Osteocyte (in vitro differentiated cells): Measurements from ENCODE around the gene CD207. TPM values are rescaled to one million over a fixed set of nuclear protein-coding genes. Genes with fewer than 3 reads are reported as not detected.

Source experiments
- DNase-seq: peaks from one replicate; pipeline ENCODE4 v3.0.0; 2021; ENCODE audit warnings: mixed read lengths; ENCODE audit not compliant: unreplicated experiment; ENCODE audit errors: extremely low spot score
- H3K27ac Mint-ChIP-seq: one replicate; pipeline ENCODE4 v1.8.0; 2021; ENCODE audit warnings: mild to moderate bottlenecking, mixed read lengths; ENCODE audit not compliant: unreplicated experiment
- H3K27me3 Mint-ChIP-seq: one replicate; pipeline ENCODE4 v1.8.0; 2021; ENCODE audit warnings: mixed read lengths; ENCODE audit not compliant: unreplicated experiment
- H3K36me3 Mint-ChIP-seq: one replicate; pipeline ENCODE4 v1.8.0; 2021; ENCODE audit warnings: mixed read lengths; ENCODE audit not compliant: unreplicated experiment
- H3K4me1 Mint-ChIP-seq: one replicate; pipeline ENCODE4 v1.8.0; 2021; ENCODE audit warnings: mixed read lengths; ENCODE audit not compliant: unreplicated experiment
- H3K4me3 Mint-ChIP-seq: one replicate; pipeline ENCODE4 v1.8.0; 2021; ENCODE audit warnings: mild to moderate bottlenecking, moderate library complexity, mixed read lengths; ENCODE audit not compliant: unreplicated experiment
- H3K9me3 Mint-ChIP-seq: one replicate; pipeline ENCODE4 v1.8.0; 2021; ENCODE audit warnings: mixed read lengths; ENCODE audit not compliant: unreplicated experiment
- total RNA-seq: library from RNA; stranded (reverse); gene quantifications from 2 replicates; pipeline ENCODE4 v1.2.1, GENCODE V29; 2021
- TF ChIP-seq, protein P1 (sequence below): fragments of 200-600 bp; sonication (generic); IDR thresholded peaks from 2 replicates; pipeline ENCODE4 v1.5.0; 2021; ENCODE audit warnings: antibody characterized with exemption, mild to moderate bottlenecking, moderate library complexity

The CD207 gene
- total RNA-seq, 1 donor from 2014 or later = not detected

DNA sequence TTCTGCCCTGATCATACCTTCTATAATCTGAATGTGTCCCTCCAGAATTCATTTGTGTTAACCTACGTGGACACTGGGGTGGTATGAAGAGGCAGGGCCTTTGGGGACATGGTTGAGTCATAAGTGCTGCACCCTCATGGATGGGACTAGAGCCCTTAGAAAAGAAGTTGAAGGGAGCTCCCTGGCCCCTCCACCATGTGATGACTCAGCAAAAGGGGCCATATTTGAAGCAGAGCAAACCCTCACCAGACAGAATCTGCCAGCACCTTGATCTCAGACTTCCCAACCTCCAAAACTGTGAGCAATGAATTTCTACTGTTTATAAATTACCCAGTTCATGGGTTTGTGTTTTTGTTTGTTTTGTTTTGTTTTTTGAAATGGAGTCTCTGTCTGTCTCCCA is 33.4 kb upstream of the CD207 start:
- TF ChIP-seq, protein P1, sequence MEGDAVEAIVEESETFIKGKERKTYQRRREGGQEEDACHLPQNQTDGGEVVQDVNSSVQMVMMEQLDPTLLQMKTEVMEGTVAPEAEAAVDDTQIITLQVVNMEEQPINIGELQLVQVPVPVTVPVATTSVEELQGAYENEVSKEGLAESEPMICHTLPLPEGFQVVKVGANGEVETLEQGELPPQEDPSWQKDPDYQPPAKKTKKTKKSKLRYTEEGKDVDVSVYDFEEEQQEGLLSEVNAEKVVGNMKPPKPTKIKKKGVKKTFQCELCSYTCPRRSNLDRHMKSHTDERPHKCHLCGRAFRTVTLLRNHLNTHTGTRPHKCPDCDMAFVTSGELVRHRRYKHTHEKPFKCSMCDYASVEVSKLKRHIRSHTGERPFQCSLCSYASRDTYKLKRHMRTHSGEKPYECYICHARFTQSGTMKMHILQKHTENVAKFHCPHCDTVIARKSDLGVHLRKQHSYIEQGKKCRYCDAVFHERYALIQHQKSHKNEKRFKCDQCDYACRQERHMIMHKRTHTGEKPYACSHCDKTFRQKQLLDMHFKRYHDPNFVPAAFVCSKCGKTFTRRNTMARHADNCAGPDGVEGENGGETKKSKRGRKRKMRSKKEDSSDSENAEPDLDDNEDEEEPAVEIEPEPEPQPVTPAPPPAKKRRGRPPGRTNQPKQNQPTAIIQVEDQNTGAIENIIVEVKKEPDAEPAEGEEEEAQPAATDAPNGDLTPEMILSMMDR = no peak
- H3K9me3 Mint-ChIP-seq = no peaks in the 10 kb centered on the region
- no peak overlapping the region for H3K27ac Mint-ChIP-seq
- DNase-seq = no peak
- peaks cover 5% of the 10 kb centered on the region for H3K4me1 Mint-ChIP-seq
- peaks cover 49% of the 10 kb centered on the region for H3K27me3 Mint-ChIP-seq
- H3K4me3 Mint-ChIP-seq = no peak overlapping the region
- no peaks in the 10 kb centered on the region for H3K36me3 Mint-ChIP-seq

GRCh38 chr2:70861777-70862625 is 26.4 kb upstream of the CD207 start:
- H3K36me3 Mint-ChIP-seq = no peaks in the 10 kb centered on the region
- TF ChIP-seq, protein P1 = peak; percentile 99
- peaks cover 78% of the 10 kb centered on the region for H3K27me3 Mint-ChIP-seq
- no peak overlapping the region for H3K27ac Mint-ChIP-seq
- H3K9me3 Mint-ChIP-seq = no peaks in the 10 kb centered on the region
- peaks cover 3% of the 10 kb centered on the region for H3K4me1 Mint-ChIP-seq
- H3K4me3 Mint-ChIP-seq = no peak overlapping the region
- peak; percentile 95 for DNase-seq

GRCh38 chr2:70855667-70856066 is 20.1 kb upstream of the CD207 start:
- no peak overlapping the region for H3K4me3 Mint-ChIP-seq
- H3K9me3 Mint-ChIP-seq = no peaks in the 10 kb centered on the region
- peaks cover 74% of the 10 kb centered on the region for H3K27me3 Mint-ChIP-seq
- no peaks in the 10 kb centered on the region for H3K36me3 Mint-ChIP-seq
- no peaks in the 10 kb centered on the region for H3K4me1 Mint-ChIP-seq
- TF ChIP-seq, protein P1 = no peak
- no peak for DNase-seq
- no peak overlapping the region for H3K27ac Mint-ChIP-seq

DNA sequence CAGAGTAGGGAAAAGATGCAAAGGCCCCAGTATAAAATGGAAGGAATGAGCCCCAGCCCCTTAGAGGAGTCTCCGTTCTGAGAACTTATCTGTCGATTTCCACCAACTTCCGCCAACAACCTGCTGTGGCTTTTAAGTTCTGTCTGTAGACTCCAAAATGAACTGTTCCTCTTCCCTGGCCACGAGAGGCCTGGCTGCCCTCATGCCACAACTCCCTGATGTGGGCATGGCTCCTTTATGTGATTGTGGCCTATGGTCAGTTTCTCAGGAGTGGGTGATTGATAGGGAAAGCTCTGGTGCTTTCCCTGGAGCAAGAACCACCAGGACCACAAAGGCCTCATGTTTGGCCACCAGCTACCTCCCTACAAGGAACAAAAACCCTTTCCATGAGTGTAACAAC is 18.8 kb upstream of the CD207 start:
- Mint-ChIP-seq H3K9me3 (no peaks in the 10 kb centered on the region), H3K27ac (no peak overlapping the region), H3K4me1 (no peaks in the 10 kb centered on the region), H3K4me3 (no peak overlapping the region), H3K27me3 (peaks cover 63% of the 10 kb centered on the region), H3K36me3 (no peaks in the 10 kb centered on the region)
- TF ChIP-seq, protein P1 = no peak
- no peak for DNase-seq

- Mint-ChIP-seq H3K9me3 (no peaks in the 10 kb centered on the region), H3K36me3 (no peaks in the 10 kb centered on the region), H3K4me1 (no peaks in the 10 kb centered on the region), H3K27me3 (peaks cover 49% of the 10 kb centered on the region), H3K27ac (no peak overlapping the region), H3K4me3 (no peak overlapping the region)
- TF ChIP-seq, protein P1 = no peak
- no peak for DNase-seq
Observed at GRCh38 chr2:70852824-70853223, 17.2 kb upstream of the CD207 start.
